ENCODE results near the gene SPIC.

- no peak for TF ChIP-seq CTCF (IDR thresholded peaks at IDR 0.05)
- no peak for TF ChIP-seq POLR2A (IDR thresholded peaks at IDR 0.05)
These were observed 13.3 kb downstream of the SPIC start for GRCh38 chr12:101488469-101488868.

All from adrenal gland (tissue), 5 donors.